Colonic mucosa (tissue), 4 donors: ENCODE measurements around the gene ISG20. TPM values are rescaled to one million over a fixed set of nuclear protein-coding genes. Genes with fewer than 3 reads are reported as not detected.

Experiments used
- DNase-seq: peaks from one replicate; pipeline ENCODE4 v3.0.0-alpha.2; 2020
- H3K27ac ChIP-seq: fragments of 200-600 bp; one replicate; pipeline ENCODE4 v1.8.0; 2021
- H3K27me3 ChIP-seq: fragments of 200-600 bp; one replicate; pipeline ENCODE4 v1.8.0; 2021
- H3K36me3 ChIP-seq: fragments of 200-600 bp; one replicate; pipeline ENCODE4 v1.8.0; 2021
- H3K4me1 ChIP-seq: fragments of 200-600 bp; one replicate; pipeline ENCODE4 v1.8.0; 2021; ENCODE audit warnings: mild to moderate bottlenecking
- H3K4me3 ChIP-seq: fragments of 200-600 bp; one replicate; pipeline ENCODE4 v1.8.0; 2021
- H3K9ac ChIP-seq, 2 donors: one replicate each; pipeline ENCODE4 v1.7.0; 2013; ENCODE audit warnings: control low read depth in 2 of 2, low read depth in 2 of 2, low read length in 2 of 2
- H3K9me3 ChIP-seq: fragments of 200-600 bp; one replicate; pipeline ENCODE4 v1.8.0; 2021
- intact Hi-C: fragments of 100-400 bp; cut with DNase I; formaldehyde crosslinking; loops from one replicate; pipeline ENCODE4 v1.14.1; 2022
- total RNA-seq, 2 donors: library from RNA; stranded (reverse); fragmentation: NEBNext Ultra II Directional in 1 of 2; extraction: Animal tissue kit (Norgen Biotek cat#: 25700) in 1 of 2; gene quantifications; one replicate each; pipeline ENCODE4 v1.2.1, GENCODE V29; 2021
- TF ChIP-seq, protein P1 (sequence below): fragments of 200-600 bp; IDR thresholded peaks from one replicate; pipeline ENCODE4 v1.8.0; 2022; ENCODE audit warnings: antibody characterized with exemption, mild to moderate bottlenecking
- donor health status: healthy.
- donor health status: DM: no; HTN: no; CAD: no.
- donor health status: DM: no; HTN: no; CAD: no.

ISG20 gene
- total RNA-seq, 2 donors from 2014 or later: 43.5 to 60.5 TPM

DNA sequence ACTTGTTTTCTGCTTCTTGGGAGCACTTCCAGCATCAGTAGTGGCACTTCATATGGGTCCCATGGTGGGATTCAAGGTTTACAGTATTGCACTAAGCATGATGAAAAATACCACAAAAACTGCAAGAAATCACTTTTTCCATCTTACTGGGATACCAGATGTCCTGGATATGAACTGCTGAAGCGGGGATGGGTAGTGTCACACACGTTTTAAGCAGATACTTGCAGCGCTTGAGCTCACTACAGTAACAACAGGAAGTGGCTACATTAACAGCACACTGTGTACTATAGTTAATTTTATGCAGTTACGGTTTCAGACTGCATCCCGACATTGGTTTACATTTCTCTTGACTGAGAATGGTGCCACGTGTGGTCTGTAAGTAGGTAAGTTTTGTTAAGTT is 3.5 kb upstream of the ISG20 start:
- Histone ChIP-seq H3K9me3 (no peaks in the 10 kb centered on the region), H3K4me1 (peaks cover 5% of the 10 kb centered on the region), H3K27ac (peak overlapping the region; percentile 39), H3K4me3 (no peak overlapping the region), H3K36me3 (no peaks in the 10 kb centered on the region), H3K27me3 (no peaks in the 10 kb centered on the region), H3K9ac (no peak overlapping the region)
- TF ChIP-seq, protein P1, sequence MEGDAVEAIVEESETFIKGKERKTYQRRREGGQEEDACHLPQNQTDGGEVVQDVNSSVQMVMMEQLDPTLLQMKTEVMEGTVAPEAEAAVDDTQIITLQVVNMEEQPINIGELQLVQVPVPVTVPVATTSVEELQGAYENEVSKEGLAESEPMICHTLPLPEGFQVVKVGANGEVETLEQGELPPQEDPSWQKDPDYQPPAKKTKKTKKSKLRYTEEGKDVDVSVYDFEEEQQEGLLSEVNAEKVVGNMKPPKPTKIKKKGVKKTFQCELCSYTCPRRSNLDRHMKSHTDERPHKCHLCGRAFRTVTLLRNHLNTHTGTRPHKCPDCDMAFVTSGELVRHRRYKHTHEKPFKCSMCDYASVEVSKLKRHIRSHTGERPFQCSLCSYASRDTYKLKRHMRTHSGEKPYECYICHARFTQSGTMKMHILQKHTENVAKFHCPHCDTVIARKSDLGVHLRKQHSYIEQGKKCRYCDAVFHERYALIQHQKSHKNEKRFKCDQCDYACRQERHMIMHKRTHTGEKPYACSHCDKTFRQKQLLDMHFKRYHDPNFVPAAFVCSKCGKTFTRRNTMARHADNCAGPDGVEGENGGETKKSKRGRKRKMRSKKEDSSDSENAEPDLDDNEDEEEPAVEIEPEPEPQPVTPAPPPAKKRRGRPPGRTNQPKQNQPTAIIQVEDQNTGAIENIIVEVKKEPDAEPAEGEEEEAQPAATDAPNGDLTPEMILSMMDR: no peak
- intact Hi-C loops: no loop called here
- DNase-seq: no peak

DNA sequence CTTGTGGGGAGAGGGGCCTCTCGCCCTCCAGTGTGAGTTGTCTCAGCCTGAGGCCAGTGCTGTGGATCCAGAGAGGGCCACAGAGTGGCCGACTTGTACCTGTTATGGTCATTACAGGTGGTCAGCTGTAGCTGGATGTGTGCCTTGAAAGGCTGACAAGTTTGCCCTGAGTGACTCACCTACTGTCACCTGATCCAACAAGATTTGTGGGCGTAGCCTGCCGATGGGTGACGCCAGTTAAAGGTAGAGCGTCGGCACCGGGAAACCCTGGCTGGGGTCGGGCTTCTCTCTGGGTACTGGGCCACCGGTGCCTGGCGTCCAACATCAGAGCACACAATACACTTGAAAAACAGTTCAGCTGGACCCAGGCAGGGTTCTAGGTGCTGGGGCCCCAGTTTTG is 2.8 kb upstream of the ISG20 start:
- Histone ChIP-seq H3K27ac (peak overlapping the region; percentile 39), H3K27me3 (no peaks in the 10 kb centered on the region), H3K4me3 (no peak overlapping the region), H3K36me3 (no peaks in the 10 kb centered on the region), H3K9me3 (no peaks in the 10 kb centered on the region), H3K4me1 (peaks cover 5% of the 10 kb centered on the region), H3K9ac (peak overlapping the region in 1 of 2 donors; percentile 31)
- DNase-seq: peak; percentile 56
- intact Hi-C loops: no loop called here
- TF ChIP-seq, protein P1: no peak

DNA sequence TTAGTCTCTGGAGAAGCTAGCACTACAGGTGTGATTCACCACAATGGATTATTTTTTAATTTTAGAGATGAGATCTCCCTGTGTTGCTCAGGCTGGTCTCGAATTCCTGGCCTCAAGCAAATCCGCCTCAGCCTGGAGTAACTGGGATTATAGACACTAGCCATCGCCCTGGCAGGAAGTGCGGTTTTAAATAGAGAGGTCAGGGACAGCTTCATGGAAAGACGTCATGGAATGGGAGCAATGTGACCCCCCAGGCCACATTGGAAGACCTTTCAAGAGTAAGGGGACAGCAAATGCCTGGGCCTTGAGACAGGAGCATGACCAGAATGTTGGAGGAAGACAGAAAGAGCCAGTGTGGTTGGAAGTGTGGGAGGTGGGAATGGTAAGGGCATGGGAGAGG is 2.2 kb upstream of the ISG20 start:
- intact Hi-C loops: no loop called here
- peak overlapping the region in 1 of 2 donors; percentile 31 for H3K9ac ChIP-seq

DNA sequence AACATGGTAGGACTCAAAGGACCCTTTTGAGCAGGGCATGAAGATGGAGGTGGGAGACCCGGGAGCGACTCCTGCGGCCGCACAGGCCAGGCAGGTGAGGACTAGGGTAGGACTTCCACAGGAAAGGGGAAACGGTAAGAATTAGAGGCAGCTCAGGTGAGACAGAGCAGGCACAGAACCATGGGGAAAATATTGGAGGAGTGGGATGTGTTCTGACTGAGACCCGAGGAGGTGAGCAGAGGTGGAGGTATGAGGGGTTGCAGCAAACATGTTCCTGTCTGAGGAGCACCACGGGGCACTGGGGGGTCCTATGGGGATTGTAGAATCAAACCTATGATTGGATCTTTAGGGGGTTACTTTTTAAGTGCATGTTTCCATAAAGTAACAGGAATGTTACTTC is 1.4 kb upstream of the ISG20 start:
- Histone ChIP-seq H3K9me3 (no peaks in the 10 kb centered on the region), H3K4me1 (peaks cover 5% of the 10 kb centered on the region), H3K27ac (peak overlapping the region; percentile 96), H3K4me3 (no peak overlapping the region), H3K27me3 (no peaks in the 10 kb centered on the region), H3K9ac (peak overlapping the region in 1 of 2 donors; percentile 93), H3K36me3 (no peaks in the 10 kb centered on the region)
- DNase-seq: no peak
- TF ChIP-seq, protein P1: no peak
- intact Hi-C loops: no loop called here

More for the DNA sequence above, 2.2 kb upstream of the ISG20 start:
- Histone ChIP-seq H3K4me3 (no peak overlapping the region), H3K27ac (peak overlapping the region; percentile 39), H3K27me3 (no peaks in the 10 kb centered on the region), H3K4me1 (peaks cover 5% of the 10 kb centered on the region), H3K9me3 (no peaks in the 10 kb centered on the region), H3K36me3 (no peaks in the 10 kb centered on the region)
- DNase-seq: no peak
- TF ChIP-seq, protein P1: no peak

DNA sequence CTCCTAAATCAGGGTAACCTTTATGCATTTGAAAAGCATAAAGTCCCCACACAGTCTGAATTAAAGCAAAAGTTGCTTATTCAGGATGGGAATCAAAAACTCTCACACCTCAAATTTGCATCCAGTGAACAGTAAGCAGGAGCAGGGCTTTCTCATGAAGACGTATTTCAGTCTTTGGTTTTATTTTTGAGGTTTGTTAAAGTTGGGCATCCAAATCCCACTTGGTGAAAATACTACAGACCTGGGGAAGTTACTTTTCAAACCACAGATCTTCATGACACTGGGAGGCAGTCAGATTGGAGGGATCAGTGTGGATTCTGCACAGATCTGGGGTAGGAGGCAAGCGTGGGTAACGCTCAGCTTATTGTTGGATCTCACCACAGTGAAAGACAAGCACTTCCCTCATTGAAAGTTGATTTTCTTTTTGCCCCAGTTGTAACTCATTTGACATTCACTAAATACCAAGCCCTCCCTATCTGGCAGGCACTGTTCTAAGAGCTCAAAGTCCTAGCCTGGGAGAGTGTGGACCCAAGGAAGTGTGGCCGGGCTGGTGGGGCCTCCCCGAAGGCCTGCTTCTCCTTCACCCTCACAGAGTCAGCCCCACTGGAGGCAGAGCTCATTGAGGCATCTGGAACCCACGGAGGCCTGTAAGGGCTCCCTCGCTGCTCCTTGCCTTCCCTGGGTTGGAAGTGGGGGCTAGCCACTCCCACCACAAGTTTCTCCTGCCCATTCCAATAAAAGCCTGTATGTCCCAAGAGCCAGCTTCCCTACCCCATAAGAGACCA is 783 bp upstream of the ISG20 start:
- Histone ChIP-seq H3K4me1 (peaks cover 5% of the 10 kb centered on the region), H3K27me3 (no peaks in the 10 kb centered on the region), H3K27ac (peak overlapping the region; percentile 96), H3K36me3 (no peaks in the 10 kb centered on the region), H3K4me3 (peak overlapping the region; percentile 30), H3K9me3 (no peaks in the 10 kb centered on the region), H3K9ac (peak overlapping the region; percentile 52 to 93)
- intact Hi-C loops: no loop called here
- no peak for DNase-seq
- TF ChIP-seq, protein P1: no peak
